HEK293T (cell line): ENCODE data around the gene ERI3.

Experiments
- CTCF ChIA-PET: fragments of 350-600 bp; formaldehyde crosslinking; extraction: SDS; loops from one replicate; lab custom pipeline; 2021; ENCODE audit warnings: antibody characterized with exemption, inconsistent platforms; lab: Yijun Ruan, JAX
- POLR2A ChIA-PET: fragments of 350-600 bp; formaldehyde crosslinking; extraction: SDS; loops from one replicate; lab custom pipeline; 2020; ENCODE audit warnings: antibody characterized with exemption, inconsistent platforms; lab: Yijun Ruan, JAX
- DNase-seq: peaks from one replicate; pipeline ENCODE4 v3.0.0; 2012; ENCODE audit warnings: mixed read lengths; ENCODE audit errors: extremely low spot score
- ARNT ChIP-seq: fragments of 450-650 bp; IDR thresholded peaks from 2 replicates; pipeline ENCODE4 v1.6.1; 2017; ENCODE audit warnings: mild to moderate bottlenecking
- BHLHE40 ChIP-seq: fragments of 450-650 bp; IDR thresholded peaks from 2 replicates; pipeline ENCODE4 v1.6.1; 2016; ENCODE audit warnings: mild to moderate bottlenecking, moderate library complexity, borderline replicate concordance
- CTBP1 ChIP-seq: fragments of 450-650 bp; IDR thresholded peaks from 2 replicates; pipeline ENCODE4 v1.6.1; 2016; ENCODE audit warnings: borderline replicate concordance
- ELF4 ChIP-seq: fragments of 450-650 bp; IDR thresholded peaks from 2 replicates; pipeline ENCODE4 v1.6.1; 2017; ENCODE audit warnings: antibody characterized with exemption
- FOXA1 ChIP-seq: fragments of 450-650 bp; IDR thresholded peaks from 2 replicates; pipeline ENCODE4 v1.6.1; 2016; ENCODE audit warnings: mild to moderate bottlenecking
- FOXK2 ChIP-seq: fragments of 450-650 bp; IDR thresholded peaks from 2 replicates; pipeline ENCODE4 v1.6.1; 2016; ENCODE audit warnings: mild to moderate bottlenecking
- FOXM1 ChIP-seq: fragments of 450-650 bp; IDR thresholded peaks from 2 replicates; pipeline ENCODE4 v1.6.1; 2017; ENCODE audit warnings: mild to moderate bottlenecking, borderline replicate concordance
- HDGF ChIP-seq: fragments of 450-650 bp; IDR thresholded peaks from 2 replicates; pipeline ENCODE4 v1.6.1; 2017; ENCODE audit warnings: antibody characterized with exemption, borderline replicate concordance
- L3MBTL2 ChIP-seq: fragments of 450-650 bp; conservative IDR thresholded peaks from 2 replicates; pipeline ENCODE4 v1.6.1; 2016; ENCODE audit warnings: mild to moderate bottlenecking
- LEF1 ChIP-seq: fragments of 450-650 bp; IDR thresholded peaks from 2 replicates; pipeline ENCODE4 v1.6.1; 2017; ENCODE audit warnings: mild to moderate bottlenecking, borderline replicate concordance
- NFRKB ChIP-seq: fragments of 450-650 bp; IDR thresholded peaks from 2 replicates; pipeline ENCODE4 v1.6.1; 2016; ENCODE audit warnings: mild to moderate bottlenecking, moderate library complexity
- PKNOX1 ChIP-seq: fragments of 450-650 bp; IDR thresholded peaks from 2 replicates; pipeline ENCODE4 v1.6.1; 2016
- SP1 ChIP-seq: fragments of 450-650 bp; IDR thresholded peaks from 2 replicates; pipeline ENCODE4 v1.6.1; 2017
- SUZ12 ChIP-seq: fragments of 450-650 bp; IDR thresholded peaks from 2 replicates; pipeline ENCODE4 v1.6.1; 2016; ENCODE audit warnings: mild to moderate bottlenecking
- TARDBP ChIP-seq: fragments of 450-650 bp; IDR thresholded peaks from 2 replicates; pipeline ENCODE4 v1.6.1; 2016
- ZNF384 ChIP-seq: fragments of 450-650 bp; IDR thresholded peaks from 2 replicates; pipeline ENCODE4 v1.6.1; 2016

ERI3 gene

GRCh38 chr1:44338136-44338535 lies 16.9 kb downstream of the ERI3 start:
- POLR2A ChIA-PET = interaction anchor here (0.8 to 0.9 kb wide), 2 partner anchors 9 to 12 kb away, joined by 4 read pairs; no protein-coding TSS in a partner anchor
- no peak for TF ChIP-seq L3MBTL2
- no peak for TF ChIP-seq ELF4
- no peak for TF ChIP-seq FOXK2
- no peak for TF ChIP-seq SP1
- TF ChIP-seq HDGF = no peak
- TF ChIP-seq NFRKB = no peak
- no peak for TF ChIP-seq FOXA1
- TF ChIP-seq FOXM1 = no peak
- no peak for TF ChIP-seq CTBP1
- no peak for TF ChIP-seq SUZ12
- no peak for TF ChIP-seq ARNT
- no peak for TF ChIP-seq BHLHE40
- TF ChIP-seq PKNOX1 = no peak
- DNase-seq = no peak
- CTCF ChIA-PET = interaction anchor here (1.9 kb wide), 1 partner anchor 10 kb away, joined by 5 read pairs; no protein-coding TSS in a partner anchor

- ChIA-PET CTCF (no interaction called here), POLR2A (no interaction called here)
- TF ChIP-seq FOXA1 (no peak), L3MBTL2 (no peak), ARNT (no peak), BHLHE40 (no peak), PKNOX1 (no peak), NFRKB (no peak), SP1 (no peak), LEF1 (no peak), SUZ12 (no peak), ELF4 (no peak), HDGF (no peak), FOXK2 (no peak), CTBP1 (no peak), FOXM1 (no peak), ZNF384 (no peak), TARDBP (no peak)
- no peak for DNase-seq
These were observed 18.4 kb downstream of the ERI3 start for GRCh38 chr1:44336668-44337067.

GRCh38 chr1:44334968-44335367 lies 20.1 kb downstream of the ERI3 start:
- no peak for DNase-seq
- ChIA-PET CTCF (no interaction called here), POLR2A (no interaction called here)
- no peak for TF ChIP-seq LEF1
- no peak for TF ChIP-seq FOXK2
- no peak for TF ChIP-seq PKNOX1
- TF ChIP-seq ARNT = no peak

GRCh38 chr1:44333376-44333775 lies 21.7 kb downstream of the ERI3 start:
- ChIA-PET CTCF (no interaction called here), POLR2A (no interaction called here)
- TF ChIP-seq NFRKB (no peak), L3MBTL2 (no peak), SP1 (no peak), ARNT (no peak), PKNOX1 (no peak), HDGF (no peak), ELF4 (no peak), FOXK2 (no peak), SUZ12 (no peak), TARDBP (no peak), FOXM1 (no peak), FOXA1 (no peak), CTBP1 (no peak), BHLHE40 (no peak), ZNF384 (no peak), LEF1 (no peak)
- DNase-seq = no peak

GRCh38 chr1:44332505-44332904 lies 22.6 kb downstream of the ERI3 start:
- DNase-seq = no peak

GRCh38 chr1:44330935-44331334 lies 24.1 kb downstream of the ERI3 start:
- TF ChIP-seq FOXM1 (no peak), LEF1 (no peak), FOXK2 (no peak), NFRKB (no peak), SUZ12 (no peak), ELF4 (no peak), L3MBTL2 (no peak), HDGF (no peak), TARDBP (no peak), CTBP1 (no peak)
- DNase-seq = no peak
- CTCF ChIA-PET = no interaction called here
- POLR2A ChIA-PET = no interaction called here

More at GRCh38 chr1:44332505-44332904, 22.6 kb downstream of the ERI3 start:
- ChIA-PET POLR2A (no interaction called here), CTCF (no interaction called here)
- TF ChIP-seq BHLHE40 (no peak), LEF1 (no peak), HDGF (no peak), ELF4 (no peak)
